H9 (cell line): ENCODE measurements around the gene SPATA22. TPM values are rescaled to one million over a fixed set of nuclear protein-coding genes. Genes with fewer than 3 reads are reported as not detected.

Source experiments
- DNase-seq: peaks from one replicate; pipeline ENCODE4 v3.0.0-alpha.2; 2017
- H2AFZ ChIP-seq: one replicate; pipeline ENCODE4 v1.6.1; 2013; ENCODE audit warnings: mild to moderate bottlenecking, low read length, control low read depth, moderate library complexity
- H2AK5ac ChIP-seq: 2 replicates; pipeline ENCODE4 v1.6.1; 2013; ENCODE audit warnings: low read length, control low read depth, mixed read lengths; ENCODE audit not compliant: insufficient read length
- H2BK120ac ChIP-seq: one replicate; pipeline ENCODE4 v1.6.1; 2013; ENCODE audit warnings: low read depth, mild to moderate bottlenecking, low read length, control low read depth, inconsistent platforms; ENCODE audit not compliant: poor library complexity, severe bottlenecking
- H2BK12ac ChIP-seq: 2 replicates; pipeline ENCODE4 v1.6.1; 2013; ENCODE audit warnings: low read length, control low read depth, mixed read lengths, low read depth; ENCODE audit not compliant: insufficient read length
- H2BK15ac ChIP-seq: 2 replicates; pipeline ENCODE4 v1.6.1; 2013; ENCODE audit warnings: low read depth, low read length, control low read depth
- H2BK20ac ChIP-seq: one replicate; pipeline ENCODE4 v1.6.1; 2013; ENCODE audit warnings: low read depth, mild to moderate bottlenecking, low read length, control low read depth, inconsistent platforms; ENCODE audit not compliant: poor library complexity, severe bottlenecking
- H2BK5ac ChIP-seq: 2 replicates; pipeline ENCODE4 v1.6.1; 2013; ENCODE audit warnings: low read length, control low read depth, mixed read lengths; ENCODE audit not compliant: insufficient read length
- H3K14ac ChIP-seq: 2 replicates; pipeline ENCODE4 v1.6.1; 2013; ENCODE audit warnings: low read length, control low read depth; ENCODE audit not compliant: insufficient read depth
- H3K18ac ChIP-seq: 2 replicates; pipeline ENCODE4 v1.6.1; 2013; ENCODE audit warnings: low read depth, mild to moderate bottlenecking, mixed read lengths, low read length, control low read depth; ENCODE audit not compliant: insufficient read length
- H3K23ac ChIP-seq: 2 replicates; pipeline ENCODE4 v1.6.1; 2013; ENCODE audit warnings: low read length, control low read depth, mixed read lengths, low read depth; ENCODE audit not compliant: insufficient read length
- H3K23me2 ChIP-seq: 2 replicates; pipeline ENCODE4 v1.6.1; 2013; ENCODE audit warnings: low read depth, mild to moderate bottlenecking, mixed read lengths, low read length, control low read depth; ENCODE audit not compliant: insufficient read length, poor library complexity, severe bottlenecking
- H3K27ac ChIP-seq: 2 replicates; pipeline ENCODE4 v1.5.1; 2013; ENCODE audit warnings: low read length, control low read depth, mixed read lengths, low read depth; ENCODE audit not compliant: insufficient read length
- H3K27me3 ChIP-seq: 2 replicates; pipeline ENCODE4 v1.6.1; 2013; ENCODE audit warnings: low read length, control low read depth, inconsistent platforms; ENCODE audit not compliant: insufficient read depth
- H3K4ac ChIP-seq: 2 replicates; pipeline ENCODE4 v1.6.1; 2013; ENCODE audit warnings: low read depth, mild to moderate bottlenecking, control low read depth, inconsistent platforms, low read length, moderate library complexity
- H3K4me1 ChIP-seq: 2 replicates; pipeline ENCODE4 v1.6.1; 2013; ENCODE audit warnings: low read length, control low read depth, inconsistent platforms; ENCODE audit not compliant: insufficient read depth
- H3K4me2 ChIP-seq: 2 replicates; pipeline ENCODE4 v1.6.1; 2013; ENCODE audit warnings: low read length, control low read depth, mixed read lengths; ENCODE audit not compliant: insufficient read length, insufficient read depth
- H3K56ac ChIP-seq: 2 replicates; pipeline ENCODE4 v1.6.1; 2013; ENCODE audit warnings: low read depth, mild to moderate bottlenecking, mixed read lengths, low read length, control low read depth; ENCODE audit not compliant: insufficient read length
- H3K79me1 ChIP-seq: 2 replicates; pipeline ENCODE4 v1.6.1; 2013; ENCODE audit warnings: low read depth, mild to moderate bottlenecking, moderate library complexity, low read length, control low read depth, inconsistent platforms; ENCODE audit not compliant: insufficient read depth, poor library complexity, severe bottlenecking
- H3K79me2 ChIP-seq: 2 replicates; pipeline ENCODE4 v1.6.1; 2013; ENCODE audit warnings: low read length, control low read depth, inconsistent platforms; ENCODE audit not compliant: insufficient read depth
- H3K9ac ChIP-seq: 2 replicates; pipeline ENCODE4 v1.6.1; 2013; ENCODE audit warnings: low read length, control low read depth, mixed read lengths; ENCODE audit not compliant: insufficient read length; ENCODE audit errors: extremely low read depth
- H3K9me3 ChIP-seq: one replicate; pipeline ENCODE4 v1.6.1; 2013; ENCODE audit warnings: low read depth, low read length, inconsistent platforms; ENCODE audit not compliant: control insufficient read depth
- H3T11ph ChIP-seq: one replicate; pipeline ENCODE4 v1.6.1; 2013; ENCODE audit warnings: mild to moderate bottlenecking, low read length, control low read depth, inconsistent platforms
- H4K20me1 ChIP-seq: one replicate; pipeline ENCODE4 v1.6.1; 2013; ENCODE audit not compliant: control insufficient read depth, insufficient read length, insufficient read depth
- H4K5ac ChIP-seq: 2 replicates; pipeline ENCODE4 v1.6.1; 2013; ENCODE audit warnings: low read depth, mild to moderate bottlenecking, mixed read lengths, low read length, control low read depth; ENCODE audit not compliant: insufficient read length
- H4K8ac ChIP-seq: replicated peaks from 2 replicates; pipeline ENCODE4 v1.6.1; 2013; ENCODE audit warnings: low read length, control low read depth, mixed read lengths, low read depth; ENCODE audit not compliant: insufficient read length
- H4K91ac ChIP-seq: 2 replicates; pipeline ENCODE4 v1.6.1; 2013; ENCODE audit warnings: low read depth, mild to moderate bottlenecking, moderate library complexity, mixed read lengths, low read length, control low read depth; ENCODE audit not compliant: insufficient read length
- H3K27ac Mint-ChIP-seq, 3 experiments: 2 replicates in 2 of 3; 3 replicates in 1 of 3; pipeline ENCODE4 v1.8.0; 2020 to 2021; ENCODE audit warnings: mixed read lengths in 3 of 3, mild to moderate bottlenecking in 1 of 3, moderate library complexity in 1 of 3
- H3K27me3 Mint-ChIP-seq: 2 replicates; pipeline ENCODE4 v1.8.0; 2021; ENCODE audit warnings: low read depth, mild to moderate bottlenecking, moderate library complexity, mixed read lengths
- H3K36me3 Mint-ChIP-seq, 3 experiments: 2 replicates in 2 of 3; 3 replicates in 1 of 3; pipeline ENCODE4 v1.8.0; 2020 to 2021; ENCODE audit warnings: low read depth in 3 of 3, mixed read lengths in 3 of 3; ENCODE audit not compliant: insufficient read depth in 1 of 3
- H3K4me1 Mint-ChIP-seq, 2 experiments: 2 replicates each; pipeline ENCODE4 v1.8.0; 2020; ENCODE audit warnings: mixed read lengths in 2 of 2
- H3K4me3 Mint-ChIP-seq, 2 experiments: 2 replicates in 1 of 2; 3 replicates in 1 of 2; pipeline ENCODE4 v1.8.0; 2020 to 2021; ENCODE audit warnings: mild to moderate bottlenecking in 2 of 2, mixed read lengths in 2 of 2, moderate library complexity in 1 of 2
- H3K9me3 Mint-ChIP-seq, 2 experiments: 2 replicates in 1 of 2; 3 replicates in 1 of 2; pipeline ENCODE4 v1.8.0; 2020; ENCODE audit warnings: mild to moderate bottlenecking in 2 of 2, mixed read lengths in 2 of 2, moderate library complexity in 1 of 2
- CTCF ChIP-seq: fragments of 200-600 bp; sonication (generic); conservative IDR thresholded peaks from 3 replicates; pipeline ENCODE4 v1.8.0; 2021; ENCODE audit warnings: antibody characterized with exemption, mild to moderate bottlenecking
- WGBS: extraction: QIAGEN DNeasy Blood & Tissue Kit; methylation state at CpG from one replicate; pipeline ENCODE4 v1.1.7; 2013; ENCODE audit warnings: missing lambda C conversion rate, low lambda C conversion rate, mixed read lengths; ENCODE audit not compliant: insufficient read length; ENCODE audit errors: extremely low coverage; 5-methylcytosine and 5-hydroxymethylcytosine counted together
- total RNA-seq: library from RNA; stranded (reverse); gene quantifications from 2 replicates; pipeline ENCODE4 v1.2.1, GENCODE V29; 2021

SPATA22 gene
- total RNA-seq, 1 experiment from 2014 or later = not detected

- H3K4me3 Mint-ChIP-seq = no peak overlapping the region
- H3K79me2 ChIP-seq = no peaks in the 10 kb centered on the region
- H3K23me2 ChIP-seq = no peaks in the 10 kb centered on the region
- H3K23ac ChIP-seq = no peak overlapping the region
- no peak overlapping the region for H2AFZ ChIP-seq
- no peaks in the 10 kb centered on the region for H3K79me1 ChIP-seq
- H4K5ac ChIP-seq = no peak overlapping the region
- H4K91ac ChIP-seq = no peak overlapping the region
- peaks cover 1% of the 10 kb centered on the region for H3K27me3 Mint-ChIP-seq
- H2BK12ac ChIP-seq = no peak overlapping the region
- H3K36me3 Mint-ChIP-seq = no peaks in the 10 kb centered on the region; a peak in 1 of 7 replicates
- H4K8ac ChIP-seq = no peak overlapping the region
- no peak overlapping the region for H3K56ac ChIP-seq
- no peak for DNase-seq
- H3K4me1 Mint-ChIP-seq = peaks cover 0 to 5% of the 10 kb centered on the region in 2 experiments; a peak in 1 of 4 replicates
- no peak for TF ChIP-seq CTCF
- no peak overlapping the region for H3K18ac ChIP-seq
- H3K27me3 ChIP-seq = no peaks in the 10 kb centered on the region
- H4K20me1 ChIP-seq = no peaks in the 10 kb centered on the region
- no peak overlapping the region for H3T11ph ChIP-seq
- no peak overlapping the region for H3K27ac Mint-ChIP-seq
- H3K9me3 Mint-ChIP-seq = peaks cover 0 to 15% of the 10 kb centered on the region in 2 experiments; a peak in 2 of 5 replicates
- no peak overlapping the region for H3K27ac ChIP-seq
- no peak overlapping the region for H2BK15ac ChIP-seq
- no peaks in the 10 kb centered on the region for H3K9me3 ChIP-seq
- no peak overlapping the region for H2BK20ac ChIP-seq
- H3K4me2 ChIP-seq = no peak overlapping the region
- H3K9ac ChIP-seq = no peak overlapping the region
- no peak overlapping the region for H3K14ac ChIP-seq
- H2AK5ac ChIP-seq = no peak overlapping the region
- WGBS = no CpG with 5 or more reads among the region's 2 CpGs
- H2BK120ac ChIP-seq = no peak overlapping the region
- H2BK5ac ChIP-seq = no peak overlapping the region
- H3K4ac ChIP-seq = no peak overlapping the region
- no peaks in the 10 kb centered on the region for H3K4me1 ChIP-seq
Measured at GRCh38 chr17:3440451-3440850, 31.2 kb downstream of the SPATA22 start.
